ENCODE data around the gene HJURP. TPM values are rescaled to one million over a fixed set of nuclear protein-coding genes. Genes with fewer than 3 reads are reported as not detected.

HJURP gene
- total RNA-seq, 4 donors from 2014 or later: under 0.01 to 0.23 (median 0.19) TPM; not detected in 1

DNA sequence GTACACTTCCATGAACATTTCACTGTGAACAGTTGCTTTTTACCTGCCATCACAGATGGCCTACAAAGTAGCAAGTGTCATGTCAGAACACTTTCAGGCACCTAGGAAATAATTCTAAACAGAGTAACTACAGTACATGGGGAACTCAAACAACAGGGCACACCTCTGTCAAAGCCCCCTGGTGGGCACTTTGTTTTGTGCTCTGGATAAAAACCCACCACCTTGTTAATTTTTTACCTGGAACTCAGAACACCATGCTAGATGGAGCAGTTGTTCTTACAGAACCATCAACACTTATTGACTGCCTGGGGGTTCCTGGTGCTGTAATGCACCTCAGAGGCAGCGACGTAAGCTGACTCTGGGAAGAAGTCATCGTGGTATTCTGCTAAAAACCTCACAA lies 11.5 kb upstream of the HJURP start:
- Histone ChIP-seq H3K27me3 (peaks cover 0 to 3% (median 0%) of the 10 kb centered on the region in 4 donors), H3K4me3 (no peak overlapping the region), H3K36me3 (no peaks in the 10 kb centered on the region), H3K9me3 (peaks cover 0 to 6% (median 2%) of the 10 kb centered on the region in 4 donors), H3K27ac (replicated peaks in 1 of 4) (no peak overlapping the region), H3K4me1 (no peaks in the 10 kb centered on the region)
- no peak for TF ChIP-seq POLR2AphosphoS5 (IDR thresholded peaks at IDR 0.05)
- no peak for TF ChIP-seq EP300 (IDR thresholded peaks at IDR 0.05)
- TF ChIP-seq, protein P1, sequence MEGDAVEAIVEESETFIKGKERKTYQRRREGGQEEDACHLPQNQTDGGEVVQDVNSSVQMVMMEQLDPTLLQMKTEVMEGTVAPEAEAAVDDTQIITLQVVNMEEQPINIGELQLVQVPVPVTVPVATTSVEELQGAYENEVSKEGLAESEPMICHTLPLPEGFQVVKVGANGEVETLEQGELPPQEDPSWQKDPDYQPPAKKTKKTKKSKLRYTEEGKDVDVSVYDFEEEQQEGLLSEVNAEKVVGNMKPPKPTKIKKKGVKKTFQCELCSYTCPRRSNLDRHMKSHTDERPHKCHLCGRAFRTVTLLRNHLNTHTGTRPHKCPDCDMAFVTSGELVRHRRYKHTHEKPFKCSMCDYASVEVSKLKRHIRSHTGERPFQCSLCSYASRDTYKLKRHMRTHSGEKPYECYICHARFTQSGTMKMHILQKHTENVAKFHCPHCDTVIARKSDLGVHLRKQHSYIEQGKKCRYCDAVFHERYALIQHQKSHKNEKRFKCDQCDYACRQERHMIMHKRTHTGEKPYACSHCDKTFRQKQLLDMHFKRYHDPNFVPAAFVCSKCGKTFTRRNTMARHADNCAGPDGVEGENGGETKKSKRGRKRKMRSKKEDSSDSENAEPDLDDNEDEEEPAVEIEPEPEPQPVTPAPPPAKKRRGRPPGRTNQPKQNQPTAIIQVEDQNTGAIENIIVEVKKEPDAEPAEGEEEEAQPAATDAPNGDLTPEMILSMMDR (IDR thresholded peaks at IDR 0.05): no peak
- TF ChIP-seq POLR2A (IDR thresholded peaks at IDR 0.05; ENCODE audit: low read depth): no peak
- DNase-seq (ENCODE audit: extremely low spot score): no peak
- intact Hi-C loops (cut with DNase I): no loop called here
- 91% methylated on average over 3 of the region's 3 CpGs for WGBS

DNA sequence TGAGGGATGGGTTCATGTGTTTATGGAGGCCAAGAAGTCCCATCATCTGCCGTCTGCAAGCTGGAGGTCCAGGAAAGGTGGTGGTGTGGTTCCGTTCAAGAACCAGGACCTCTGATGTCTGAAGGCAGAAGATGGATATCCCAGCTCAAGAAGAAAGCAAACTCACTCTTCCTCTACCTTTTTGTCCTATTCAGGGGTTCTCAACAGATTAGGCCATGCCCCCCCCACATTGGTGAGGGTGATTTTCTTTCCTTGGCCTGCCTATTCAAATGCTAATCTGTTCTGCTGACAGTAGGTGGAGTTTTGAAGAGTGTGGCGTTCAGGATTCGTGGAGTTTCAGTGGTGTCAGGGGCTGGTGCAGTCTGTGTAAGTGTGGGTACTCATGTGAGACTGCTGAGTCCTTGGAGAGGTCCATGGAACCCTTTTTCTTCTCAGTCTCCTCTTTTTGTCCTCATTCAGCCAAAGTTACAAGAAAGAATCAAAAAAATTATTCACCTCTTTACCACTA lies 8.0 kb upstream of the HJURP start:
- TF ChIP-seq, protein P1 (IDR thresholded peaks at IDR 0.05): no peak
- TF ChIP-seq EP300 (IDR thresholded peaks at IDR 0.05): no peak
- no peaks in the 10 kb centered on the region for H3K9me3 ChIP-seq
- H3K27me3 ChIP-seq: no peaks in the 10 kb centered on the region
- intact Hi-C loops (cut with DNase I): no loop called here
- 82% methylated on average over 4 of the region's 4 CpGs for WGBS
- no peak overlapping the region for H3K27ac ChIP-seq (replicated peaks in 1 of 4)
- no peaks in the 10 kb centered on the region for H3K36me3 ChIP-seq
- DNase-seq (ENCODE audit: extremely low spot score): peak; percentile 80
- H3K4me1 ChIP-seq: peaks cover 0 to 8% (median 7%) of the 10 kb centered on the region in 4 donors
- H3K4me3 ChIP-seq: no peak overlapping the region

DNA sequence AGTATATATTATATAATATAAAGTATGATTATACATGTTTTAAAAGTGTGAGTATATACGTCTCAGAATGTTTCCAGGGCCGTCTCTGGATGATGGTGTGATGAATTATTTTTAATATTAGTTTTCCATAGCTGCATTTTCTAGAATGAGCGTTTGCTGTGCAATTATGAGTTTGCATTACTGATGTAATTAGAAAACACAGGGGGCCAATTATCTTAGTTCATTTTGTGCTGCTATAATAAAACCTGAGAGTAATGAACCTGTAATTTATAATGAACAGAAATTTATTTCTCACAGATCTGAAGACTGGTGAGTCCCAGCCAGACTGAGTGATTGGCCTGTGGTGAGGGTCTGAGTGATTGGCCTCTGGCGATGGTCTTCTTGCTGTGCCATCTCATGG lies 4.0 kb upstream of the HJURP start:
- TF ChIP-seq, protein P1 (IDR thresholded peaks at IDR 0.05): no peak
- TF ChIP-seq POLR2A (IDR thresholded peaks at IDR 0.05; ENCODE audit: low read depth) (no peak), POLR2AphosphoS5 (IDR thresholded peaks at IDR 0.05) (no peak), EP300 (IDR thresholded peaks at IDR 0.05) (no peak)
- intact Hi-C loops (cut with DNase I): no loop called here
- 73% methylated on average over 4 of the region's 4 CpGs for WGBS
- no peak for DNase-seq (ENCODE audit: extremely low spot score)
- peaks cover 8 to 28% (median 19%) of the 10 kb centered on the region in 4 donors for H3K4me1 ChIP-seq
- no peaks in the 10 kb centered on the region for H3K27me3 ChIP-seq
- no peak overlapping the region for H3K27ac ChIP-seq (replicated peaks in 1 of 4)
- H3K9me3 ChIP-seq: no peaks in the 10 kb centered on the region
- no peaks in the 10 kb centered on the region for H3K36me3 ChIP-seq
- H3K4me3 ChIP-seq: no peak overlapping the region

DNA sequence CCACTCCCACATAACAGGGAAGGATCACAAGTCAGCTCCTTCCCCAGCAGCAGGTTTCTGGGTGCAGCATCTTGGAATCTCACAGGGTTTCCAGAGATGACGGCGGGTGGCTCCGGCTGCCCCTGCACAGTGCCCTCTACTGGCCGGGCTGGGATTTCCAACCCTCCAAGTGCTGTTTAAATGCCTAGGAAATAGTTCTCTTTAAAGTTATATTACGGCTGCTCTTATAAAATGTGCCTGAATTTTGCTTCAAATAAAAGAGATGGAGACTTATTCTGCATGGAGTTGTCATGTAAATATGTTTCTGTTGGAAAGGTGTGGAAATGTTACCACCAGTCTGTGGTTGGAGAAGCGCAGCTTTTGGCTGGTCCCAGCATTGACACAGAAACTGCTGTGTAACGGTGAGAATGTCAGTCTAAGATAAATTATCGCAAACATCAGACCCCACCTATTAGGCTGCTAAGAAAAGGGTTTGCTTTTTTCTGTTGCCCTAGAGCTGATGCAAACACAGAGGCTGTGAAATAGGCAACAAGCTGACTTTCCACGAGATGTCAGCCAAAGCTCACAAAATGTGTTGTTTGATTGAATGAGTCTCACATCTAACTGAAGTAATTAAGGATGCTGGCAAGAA lies 3.3 kb upstream of the HJURP start:
- peak overlapping the region in 1 of 4 donors; percentile 14 for H3K27ac ChIP-seq (replicated peaks in 1 of 4)
- TF ChIP-seq POLR2AphosphoS5 (IDR thresholded peaks at IDR 0.05): no peak
- TF ChIP-seq EP300 (IDR thresholded peaks at IDR 0.05): no peak
- TF ChIP-seq, protein P1 (IDR thresholded peaks at IDR 0.05): peak; percentile 46 to 69 (median 51)
- H3K27me3 ChIP-seq: peaks cover 0 to 4% (median 0%) of the 10 kb centered on the region in 4 donors
- H3K9me3 ChIP-seq: no peaks in the 10 kb centered on the region
- intact Hi-C loops (cut with DNase I): no loop called here
- no peak for DNase-seq (ENCODE audit: extremely low spot score)
- H3K4me1 ChIP-seq: peaks cover 8 to 28% (median 19%) of the 10 kb centered on the region in 4 donors
- H3K36me3 ChIP-seq: no peaks in the 10 kb centered on the region
- H3K4me3 ChIP-seq: no peak overlapping the region
- 23% methylated on average over 9 of the region's 9 CpGs for WGBS

DNA sequence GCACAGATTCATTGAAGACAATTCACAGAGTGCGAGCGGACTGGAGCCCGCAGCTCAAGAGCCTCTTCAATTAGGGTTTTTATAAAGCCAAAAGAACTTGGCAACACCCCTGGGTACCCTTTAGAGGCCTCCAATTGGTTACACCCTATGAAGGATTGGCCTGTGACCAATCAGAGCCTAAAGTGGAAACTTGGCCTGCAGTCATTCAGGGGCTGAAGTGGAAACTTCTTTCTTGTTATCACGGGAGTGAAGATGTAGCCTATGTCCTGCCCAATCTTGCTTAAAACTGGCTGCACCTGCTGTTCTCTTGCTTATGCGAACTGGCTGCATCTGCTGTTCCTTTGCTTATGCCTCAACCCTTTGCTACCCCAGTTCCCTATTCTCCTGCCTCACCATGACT lies 1.8 kb upstream of the HJURP start:
- Histone ChIP-seq H3K27me3 (peaks cover 0 to 12% (median 0%) of the 10 kb centered on the region in 4 donors), H3K36me3 (no peaks in the 10 kb centered on the region), H3K9me3 (no peaks in the 10 kb centered on the region), H3K4me1 (peaks cover 8 to 28% (median 19%) of the 10 kb centered on the region in 4 donors), H3K27ac (replicated peaks in 1 of 4) (no peak overlapping the region), H3K4me3 (no peak overlapping the region)
- 95% methylated on average over 5 of the region's 5 CpGs for WGBS
- TF ChIP-seq POLR2A (IDR thresholded peaks at IDR 0.05; ENCODE audit: low read depth) (no peak), EP300 (IDR thresholded peaks at IDR 0.05) (no peak), POLR2AphosphoS5 (IDR thresholded peaks at IDR 0.05) (no peak)
- TF ChIP-seq, protein P1 (IDR thresholded peaks at IDR 0.05): no peak
- intact Hi-C loops (cut with DNase I): no loop called here
- peak; percentile 60 for DNase-seq (ENCODE audit: extremely low spot score)

Measured in esophagus muscularis mucosa (tissue), 4 donors.